Tibial nerve (tissue), 4 donors: ENCODE results near the gene EPS8L3. TPM values are rescaled to one million over a fixed set of nuclear protein-coding genes. Genes with fewer than 3 reads are reported as not detected.

Experiments used
- DNase-seq, 2 donors: peaks; one replicate each; pipeline ENCODE4 v3.0.0-alpha.2; 2019; ENCODE audit warnings: low spot score in 2 of 2
- H3K27ac ChIP-seq, 4 donors: fragments of 200-600 bp; sonication (generic) in 3 of 4; one replicate each; pipeline ENCODE4 v1.5.1; 2017 to 2019; ENCODE audit warnings: mild to moderate bottlenecking in 1 of 4
- H3K27me3 ChIP-seq, 2 donors: fragments of 200-600 bp; sonication (generic) in 1 of 2; one replicate each; pipeline versions ENCODE4 v1.5.1 to v1.6.0; 2017 to 2019
- H3K36me3 ChIP-seq, 3 donors: fragments of 200-600 bp; sonication (generic); one replicate each; pipeline ENCODE4 v1.5.1; 2018 to 2019
- H3K4me1 ChIP-seq, 4 donors: fragments of 200-600 bp; sonication (generic) in 3 of 4; one replicate each; pipeline ENCODE4 v1.5.1; 2017 to 2019
- H3K4me3 ChIP-seq, 4 donors: fragments of 200-600 bp; sonication (generic) in 3 of 4; one replicate each; pipeline ENCODE4 v1.5.1; 2017 to 2019; ENCODE audit warnings: mild to moderate bottlenecking in 1 of 4, moderate library complexity in 1 of 4
- H3K9me3 ChIP-seq, 4 donors: fragments of 200-600 bp; sonication (generic) in 3 of 4; one replicate each; pipeline ENCODE4 v1.5.1; 2017 to 2019
- CTCF ChIP-seq, 5 experiments: fragments of 200-600 bp in 3 of 5; fragments of 450-650 bp in 2 of 5; sonication (generic) in 3 of 5; IDR thresholded peaks; one replicate each; pipeline ENCODE4 v1.5.1; 2016 to 2019; ENCODE audit warnings: antibody characterized with exemption in 5 of 5, mild to moderate bottlenecking in 3 of 5, moderate library complexity in 2 of 5
- EP300 ChIP-seq, 2 donors: sonication (generic); formaldehyde crosslinking; IDR thresholded peaks; one replicate each; pipeline ENCODE4 v1.6.1; 2017; ENCODE audit warnings: antibody characterized with exemption in 2 of 2, mild to moderate bottlenecking in 1 of 2
- POLR2A ChIP-seq, 2 donors: fragments of 450-650 bp; IDR thresholded peaks; one replicate each; pipeline ENCODE4 v1.6.1; 2017; ENCODE audit warnings: antibody characterized with exemption in 2 of 2, mild to moderate bottlenecking in 2 of 2, moderate library complexity in 2 of 2
- WGBS, 2 donors: methylation state at CpG; one replicate each; pipeline ENCODE4 v1.1.5; 2018; 5-methylcytosine and 5-hydroxymethylcytosine counted together
- total RNA-seq, 4 donors: library from RNA; depleted of rRNA; stranded (reverse); fragments of >200 nt; gene quantifications; one replicate each; pipeline ENCODE4 v1.1.0, GENCODE V29; 2016

Gene EPS8L3
- total RNA-seq, 4 donors from 2014 or later, result not detected

GRCh38 chr1:109782927-109783326 is 19.2 kb upstream of the EPS8L3 start:
- Histone ChIP-seq H3K27me3 (no peaks in the 10 kb centered on the region), H3K4me3 (no peak overlapping the region), H3K27ac (peak overlapping the region in 3 of 4 donors; percentile 2 to 17 (median 13)), H3K36me3 (no peaks in the 10 kb centered on the region), H3K9me3 (no peaks in the 10 kb centered on the region), H3K4me1 (peaks cover 0 to 42% (median 9%) of the 10 kb centered on the region in 4 donors)
- WGBS, 2 donors, result 65 to 66% methylated on average over 4 of the region's 4 CpGs
- no peak for DNase-seq
- TF ChIP-seq CTCF (IDR thresholded peaks at IDR 0.05) (no peak), POLR2A (IDR thresholded peaks at IDR 0.05) (no peak), EP300 (IDR thresholded peaks at IDR 0.05) (no peak)

- no peak for DNase-seq
- 56 to 60% methylated on average over 1 of the region's 1 CpG for WGBS, 2 donors
- H3K27me3 ChIP-seq, result no peaks in the 10 kb centered on the region
- H3K27ac ChIP-seq, result peak overlapping the region in 2 of 4 donors; percentile 2 to 13
- H3K9me3 ChIP-seq, result no peaks in the 10 kb centered on the region
- peaks cover 0 to 42% (median 9%) of the 10 kb centered on the region in 4 donors for H3K4me1 ChIP-seq
- H3K4me3 ChIP-seq, result no peak overlapping the region
- no peaks in the 10 kb centered on the region for H3K36me3 ChIP-seq
- no peak for TF ChIP-seq EP300 (IDR thresholded peaks at IDR 0.05)
- TF ChIP-seq CTCF (IDR thresholded peaks at IDR 0.05), result no peak
- no peak for TF ChIP-seq POLR2A (IDR thresholded peaks at IDR 0.05)
These were observed 18.8 kb upstream of the EPS8L3 start for GRCh38 chr1:109782514-109782913.

GRCh38 chr1:109781806-109782205 is 18.1 kb upstream of the EPS8L3 start:
- Histone ChIP-seq H3K4me3 (no peak overlapping the region), H3K36me3 (no peaks in the 10 kb centered on the region), H3K4me1 (peaks cover 0 to 44% (median 12%) of the 10 kb centered on the region in 4 donors), H3K27me3 (no peaks in the 10 kb centered on the region), H3K27ac (no peak overlapping the region), H3K9me3 (no peaks in the 10 kb centered on the region)
- TF ChIP-seq POLR2A (IDR thresholded peaks at IDR 0.05) (no peak), CTCF (IDR thresholded peaks at IDR 0.05) (no peak), EP300 (IDR thresholded peaks at IDR 0.05) (no peak)
- WGBS, 2 donors, result 67 to 76% methylated on average over 2 of the region's 2 CpGs
- DNase-seq, result no peak

DNA sequence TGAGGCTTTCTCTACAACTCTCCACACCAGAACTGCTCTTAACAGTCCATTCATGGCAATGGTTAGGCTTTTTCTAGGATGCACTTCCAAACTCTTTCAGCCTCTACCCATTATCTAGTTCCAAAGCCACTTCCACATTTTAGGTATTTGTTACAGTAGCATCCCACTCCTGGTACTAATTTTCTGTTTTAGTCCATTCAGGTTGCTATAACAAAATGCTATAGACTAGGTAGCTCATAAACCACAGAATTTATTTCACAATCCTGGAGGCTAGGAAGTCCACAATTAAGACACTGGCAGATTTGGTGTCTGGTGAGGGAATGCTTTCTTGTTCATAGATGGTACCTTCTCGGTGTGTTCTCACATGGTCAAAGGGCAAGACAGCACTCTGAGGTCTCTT is 17.3 kb upstream of the EPS8L3 start:
- 86 to 100% methylated on average over 1 of the region's 1 CpG for WGBS, 2 donors
- Histone ChIP-seq H3K9me3 (no peaks in the 10 kb centered on the region), H3K27ac (no peak overlapping the region), H3K36me3 (no peaks in the 10 kb centered on the region), H3K27me3 (no peaks in the 10 kb centered on the region), H3K4me3 (no peak overlapping the region), H3K4me1 (peaks cover 0 to 36% (median 8%) of the 10 kb centered on the region in 4 donors)
- no peak for DNase-seq
- TF ChIP-seq POLR2A (IDR thresholded peaks at IDR 0.05) (no peak), EP300 (IDR thresholded peaks at IDR 0.05) (no peak), CTCF (IDR thresholded peaks at IDR 0.05) (no peak)

DNA sequence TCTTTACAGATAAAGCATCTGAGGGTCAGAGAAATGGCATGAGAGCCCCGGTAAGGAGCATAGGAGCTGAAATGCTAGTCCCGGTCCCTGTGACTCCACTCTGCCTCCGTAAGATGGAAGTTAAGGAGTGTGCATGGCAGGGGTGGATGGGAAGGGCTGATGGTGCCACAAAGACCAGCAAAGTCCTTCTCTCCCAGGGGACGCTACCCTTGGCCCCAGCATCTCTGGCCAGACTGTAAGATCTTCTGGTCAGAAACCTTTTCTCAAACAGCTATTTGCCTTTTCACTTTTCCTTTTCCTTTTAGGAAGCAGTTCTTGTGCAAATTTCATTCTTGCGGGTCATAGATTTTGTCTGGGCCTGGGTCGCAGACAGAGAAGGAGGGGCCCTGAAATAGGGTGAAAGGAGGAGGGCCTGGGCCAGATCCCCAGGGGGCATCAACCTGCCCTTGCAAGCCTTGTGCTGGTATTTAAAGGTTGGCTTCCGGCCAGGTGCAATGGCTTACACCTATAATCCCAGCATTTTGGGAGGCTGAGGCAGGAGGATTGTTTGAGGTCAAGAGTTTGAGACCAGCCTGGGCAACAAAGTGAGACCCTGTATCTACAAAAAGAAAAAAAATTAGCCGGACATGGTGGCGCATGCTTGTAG is 14.4 kb upstream of the EPS8L3 start:
- Histone ChIP-seq H3K4me1 (peaks cover 0 to 26% (median 10%) of the 10 kb centered on the region in 4 donors), H3K4me3 (no peak overlapping the region), H3K27me3 (no peaks in the 10 kb centered on the region), H3K27ac (no peak overlapping the region), H3K36me3 (no peaks in the 10 kb centered on the region), H3K9me3 (no peaks in the 10 kb centered on the region)
- DNase-seq, result no peak
- TF ChIP-seq CTCF (IDR thresholded peaks at IDR 0.05) (no peak), POLR2A (IDR thresholded peaks at IDR 0.05) (no peak), EP300 (IDR thresholded peaks at IDR 0.05) (no peak)
- 92 to 93% methylated on average over 9 of the region's 9 CpGs for WGBS, 2 donors
